Measurements from ENCODE around the gene ZNF688.
"Not testable (repeated sequence)": the region's sequence is repeated elsewhere in the genome, so short reads cannot be mapped to it uniquely, and the experiment has no call there.

The ZNF688 gene

DNA sequence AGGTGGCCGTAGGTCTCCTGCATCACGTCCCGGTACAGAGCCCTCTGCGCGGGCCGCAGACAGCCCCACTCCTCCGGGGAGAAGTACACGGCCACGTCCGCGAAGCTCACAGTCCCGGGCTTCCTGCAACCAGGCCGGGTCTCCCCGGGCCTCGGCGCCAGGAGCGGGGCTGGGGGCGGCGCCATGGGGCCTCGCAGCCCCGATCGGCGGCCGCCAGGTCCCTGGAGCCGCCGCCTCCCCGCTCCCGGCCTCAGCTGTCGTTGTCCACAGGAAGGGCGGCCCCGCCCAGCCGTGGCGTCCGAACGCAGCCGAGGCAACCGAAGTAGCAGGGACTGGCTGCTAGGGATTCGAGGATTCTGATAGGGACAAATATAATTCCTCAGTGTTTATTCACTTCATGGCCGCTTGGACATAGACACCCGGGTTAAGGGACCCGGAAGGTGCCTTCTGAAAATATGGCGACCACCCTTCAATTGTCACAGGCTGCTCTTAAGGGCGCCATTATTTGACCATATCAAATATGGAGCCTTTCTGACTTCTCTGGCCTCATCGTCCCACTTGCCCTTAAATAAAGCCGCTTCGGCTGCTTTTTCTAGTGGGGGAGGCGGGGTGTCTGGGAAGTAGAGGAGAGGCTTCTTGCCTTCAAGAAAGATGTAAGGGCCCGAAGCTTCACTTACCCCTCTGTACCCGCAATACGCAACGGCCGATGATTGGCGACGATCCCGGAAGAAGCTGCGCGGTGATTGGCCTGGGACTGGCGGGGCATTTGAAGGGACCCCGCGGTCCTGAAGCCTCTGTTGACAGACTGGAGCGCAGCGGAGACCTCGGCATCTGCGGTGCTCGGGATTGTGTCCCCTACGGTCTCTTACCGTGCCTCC lies at the start of gene ZNF688:
Gene ZNF688 (minus strand): TSS at position 270 of the 878 bp plus-strand sequence. CDS start 85 bp downstream, at position 185.
- peak; percentile 88 to 93 for DNase-seq (ENCODE audit: low read depth in 2 of 2, low spot score in 1 of 2)

DNA sequence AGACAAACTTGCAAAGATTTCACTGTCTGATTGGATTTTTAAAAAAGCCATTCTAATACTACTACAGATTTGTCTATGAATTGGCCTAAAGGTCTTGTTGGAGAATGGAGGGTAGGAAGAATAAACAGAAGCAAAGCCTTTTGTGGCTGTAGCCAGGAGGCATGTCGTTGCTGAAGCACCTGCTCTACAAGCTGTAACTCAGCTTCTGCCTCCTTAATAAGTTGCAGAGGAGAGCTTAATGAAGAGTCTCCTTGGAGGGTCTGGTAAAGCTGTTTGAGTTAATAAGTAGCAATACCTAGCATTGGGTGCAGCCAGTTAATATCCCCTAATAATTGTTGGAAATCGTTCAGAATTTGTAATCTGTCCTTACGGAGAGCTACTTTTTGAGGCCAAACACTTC lies 48.7 kb upstream of the ZNF688 start:
- no peak for DNase-seq (ENCODE audit: low read depth in 2 of 2, low spot score in 1 of 2)

DNA sequence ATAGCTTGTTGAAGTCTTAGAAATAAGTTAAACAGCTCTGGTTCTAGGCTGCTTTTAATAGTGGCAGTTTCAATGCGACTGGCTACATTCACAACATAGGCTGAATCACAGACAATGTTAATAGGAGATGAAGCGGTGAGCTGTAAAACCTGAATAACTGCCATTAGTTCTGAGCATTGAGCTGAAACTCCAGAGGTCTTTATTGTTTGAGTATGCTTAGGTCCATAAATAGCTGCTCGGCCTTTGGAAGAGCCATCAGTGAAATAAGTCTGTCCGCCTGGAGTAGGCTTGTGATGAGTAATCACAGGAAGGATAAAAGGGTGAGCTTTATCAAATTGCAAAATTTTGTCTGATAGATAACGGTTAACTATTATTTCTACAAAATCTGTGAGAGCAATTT lies 48.1 kb upstream of the ZNF688 start:
- DNase-seq (ENCODE audit: low read depth in 2 of 2, low spot score in 1 of 2): no peak

DNA sequence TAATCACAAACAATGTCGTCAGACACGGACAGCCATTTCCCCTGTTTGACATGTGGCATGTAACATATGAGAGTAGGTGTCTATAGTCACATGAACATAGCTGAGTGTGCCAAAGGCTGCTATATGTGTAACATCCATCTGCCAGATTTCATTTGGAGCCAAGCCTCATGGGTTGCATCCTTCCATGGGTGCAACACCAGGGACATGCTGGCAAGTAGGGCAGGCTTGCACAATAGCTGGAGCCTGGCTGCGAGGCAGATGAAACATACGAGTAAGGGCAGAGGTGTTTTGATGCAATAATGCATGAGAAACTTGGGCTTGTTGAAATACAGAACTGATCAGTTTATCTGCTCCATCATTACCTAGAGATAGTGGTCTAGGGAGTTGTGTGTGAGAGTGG lies 47.7 kb upstream of the ZNF688 start:
- no peak for DNase-seq (ENCODE audit: low read depth in 2 of 2, low spot score in 1 of 2)

DNA sequence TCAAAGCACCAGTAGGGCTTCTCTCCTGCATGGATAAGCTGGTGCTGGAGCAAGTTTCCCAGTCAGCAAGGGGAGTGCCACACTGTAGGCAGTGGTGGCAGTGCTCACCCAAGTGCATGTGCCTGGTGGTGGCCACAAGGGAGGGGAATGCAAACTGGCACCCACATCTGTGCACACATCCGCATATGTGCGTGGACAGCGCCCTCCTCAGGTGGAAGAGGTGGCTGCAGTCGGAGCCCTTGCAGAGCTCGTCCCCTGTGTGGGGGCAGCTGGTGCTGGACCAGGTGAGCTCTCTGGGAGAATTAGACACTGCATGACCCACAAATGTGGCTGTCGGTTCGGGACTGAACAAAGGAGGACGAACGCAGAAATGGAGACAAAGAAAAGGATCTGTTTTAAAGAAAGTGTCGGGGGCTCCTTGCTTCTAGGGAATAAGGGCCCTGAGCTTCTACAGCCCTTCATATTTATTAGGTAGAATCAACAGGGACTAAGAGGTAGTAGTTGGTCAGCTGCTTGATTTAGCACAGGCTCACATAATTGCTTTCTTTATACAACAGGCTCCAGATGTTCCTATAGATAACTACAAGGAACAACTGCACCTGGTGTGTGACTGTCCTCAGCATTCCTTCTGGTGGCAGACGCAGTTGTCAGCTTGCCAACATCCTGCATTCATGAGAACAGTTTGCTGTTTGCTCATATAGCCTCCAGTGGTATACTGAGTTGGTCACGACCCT lies 44.0 kb upstream of the ZNF688 start:
- DNase-seq (ENCODE audit: low read depth in 2 of 2, low spot score in 1 of 2): peak; percentile 17 to 18

DNA sequence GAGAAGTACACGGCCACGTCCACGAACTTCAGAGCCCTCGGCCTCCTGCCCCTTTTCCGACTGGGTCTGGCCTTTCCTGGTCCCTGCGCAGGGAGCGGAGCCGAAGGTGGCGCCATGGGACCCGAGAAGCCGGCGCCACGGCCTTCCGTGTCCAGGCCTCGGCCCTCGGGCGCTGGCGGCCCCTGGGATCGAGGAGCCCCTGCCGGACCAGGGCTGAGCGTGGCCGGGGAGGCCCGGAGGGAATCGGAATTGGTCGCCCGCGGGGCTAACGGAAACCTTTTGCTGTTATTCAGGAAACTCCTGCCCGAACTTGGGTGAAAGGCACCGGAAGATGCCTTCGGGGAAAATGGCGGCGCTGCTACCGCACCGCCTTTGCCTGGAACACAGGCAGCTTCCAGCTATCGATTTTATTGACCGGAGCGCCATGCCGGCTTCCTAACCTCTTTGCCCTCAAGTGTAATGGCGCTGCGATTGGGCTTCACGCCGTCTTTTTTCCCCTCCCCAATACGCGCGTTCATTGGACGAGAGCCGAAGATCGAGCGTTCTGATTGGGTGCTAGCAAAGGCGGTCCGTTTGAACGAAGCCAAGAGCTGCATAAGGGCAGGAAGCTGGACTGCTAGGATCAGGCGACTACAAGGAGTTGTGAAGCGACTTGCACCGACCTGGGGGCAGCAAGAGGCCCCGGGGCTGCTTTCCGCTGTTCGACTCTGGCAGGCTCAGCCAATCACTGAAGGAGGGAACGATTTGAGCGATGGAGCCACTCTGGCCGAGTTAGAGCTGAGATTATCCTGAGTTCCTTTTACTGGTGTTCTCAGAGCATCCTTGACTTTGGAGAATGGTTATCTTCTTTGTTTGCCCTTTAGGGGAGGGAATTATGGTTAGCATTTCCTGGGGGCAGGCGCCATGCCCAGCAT lies 38.7 kb upstream of the ZNF688 start, which contains the start of gene ZNF689:
Gene ZNF689 (minus strand): TSS at position 464 of the 914 bp plus-strand sequence. CDS start 348 bp downstream, at position 116.
- peak; percentile 87 to 95 for DNase-seq (ENCODE audit: low read depth in 2 of 2, low spot score in 1 of 2)

DNA sequence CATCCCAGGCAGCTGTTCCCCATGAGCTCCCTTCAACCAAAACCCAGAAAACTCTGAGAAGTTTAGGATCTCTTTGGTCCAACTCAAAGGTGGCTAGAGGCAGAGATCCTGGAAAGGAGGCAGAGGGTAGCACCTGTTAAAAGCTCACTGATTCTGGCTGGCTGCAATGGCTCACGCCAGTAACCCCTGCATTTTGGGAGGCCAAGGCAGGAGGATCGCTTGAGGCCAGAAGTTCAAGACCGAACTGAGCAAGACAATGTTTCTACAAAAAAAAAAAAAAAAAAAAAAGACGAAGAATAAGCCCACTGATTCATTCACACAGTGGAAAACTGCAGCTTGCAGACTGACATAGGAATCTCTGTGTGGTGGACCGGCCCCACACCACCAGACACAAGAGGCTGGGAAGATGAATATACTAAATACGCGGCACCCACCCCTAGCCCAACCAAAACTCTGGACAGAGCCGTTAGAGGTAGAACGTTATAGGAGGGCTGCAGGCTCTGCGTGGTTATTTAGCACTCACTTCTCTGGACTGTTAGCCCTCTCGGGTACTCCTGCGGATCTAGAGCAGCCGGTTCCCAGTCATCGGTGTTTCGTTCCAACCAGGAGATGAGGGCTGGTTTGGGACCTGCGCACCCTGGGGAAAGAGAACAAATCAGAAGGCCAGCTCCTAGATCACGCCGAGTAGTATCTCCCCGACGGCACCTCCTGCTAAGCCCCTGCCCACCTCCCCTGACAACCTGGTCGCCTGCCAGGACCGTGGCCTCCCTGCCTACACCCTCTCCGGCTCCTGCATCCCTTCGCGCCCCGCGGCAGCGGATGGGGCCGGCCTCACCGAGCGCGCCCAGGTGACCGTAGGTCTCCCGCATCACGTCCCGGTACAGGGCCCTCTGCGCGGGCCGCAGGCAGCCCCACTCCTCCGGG lies 37.8 kb upstream of the ZNF688 start:
- peak in 1 of 2 donors; percentile 10 for DNase-seq (ENCODE audit: low read depth in 2 of 2, low spot score in 1 of 2)

DNA sequence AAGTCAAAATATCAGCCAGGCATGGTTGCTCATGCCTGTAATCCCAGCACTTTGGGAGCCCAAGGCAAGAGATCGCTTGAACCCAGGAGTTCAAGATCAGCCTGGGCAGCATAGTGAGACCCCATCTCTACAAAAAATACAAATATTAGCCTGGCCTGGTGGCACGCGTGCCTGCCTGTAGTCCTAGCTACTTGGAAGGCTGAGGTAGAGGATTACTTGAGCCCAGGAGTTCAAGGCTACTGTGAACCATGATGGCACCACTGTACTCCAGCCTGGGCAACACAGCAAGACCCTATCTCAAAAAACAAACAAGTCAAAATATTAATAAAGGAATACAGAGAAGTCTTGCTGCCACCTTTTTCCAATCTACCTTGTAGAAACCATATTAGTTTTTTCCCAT lies 34.5 kb upstream of the ZNF688 start:
- DNase-seq (ENCODE audit: low read depth in 2 of 2, low spot score in 1 of 2): no peak

DNA sequence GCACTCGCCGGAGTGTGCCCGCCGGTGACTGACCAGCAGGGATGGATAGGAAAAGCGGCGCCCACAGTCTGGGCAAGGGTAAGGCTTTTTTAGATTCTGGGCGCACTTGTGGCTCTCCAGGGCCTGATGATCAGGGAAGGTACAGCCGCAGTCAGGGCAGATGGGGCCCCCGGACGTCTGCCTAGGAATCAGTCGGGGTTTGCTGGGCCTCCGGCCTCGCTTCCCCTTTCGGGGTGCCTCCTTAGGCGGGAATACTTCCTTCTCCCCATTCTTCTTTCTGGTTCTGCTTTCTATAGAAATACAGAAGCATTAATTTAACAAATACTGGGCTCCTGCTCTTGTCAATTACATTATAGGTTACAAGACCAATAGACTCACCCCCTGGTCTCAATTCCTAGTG lies 33.6 kb upstream of the ZNF688 start:
- no peak for DNase-seq (ENCODE audit: low read depth in 2 of 2, low spot score in 1 of 2)

DNA sequence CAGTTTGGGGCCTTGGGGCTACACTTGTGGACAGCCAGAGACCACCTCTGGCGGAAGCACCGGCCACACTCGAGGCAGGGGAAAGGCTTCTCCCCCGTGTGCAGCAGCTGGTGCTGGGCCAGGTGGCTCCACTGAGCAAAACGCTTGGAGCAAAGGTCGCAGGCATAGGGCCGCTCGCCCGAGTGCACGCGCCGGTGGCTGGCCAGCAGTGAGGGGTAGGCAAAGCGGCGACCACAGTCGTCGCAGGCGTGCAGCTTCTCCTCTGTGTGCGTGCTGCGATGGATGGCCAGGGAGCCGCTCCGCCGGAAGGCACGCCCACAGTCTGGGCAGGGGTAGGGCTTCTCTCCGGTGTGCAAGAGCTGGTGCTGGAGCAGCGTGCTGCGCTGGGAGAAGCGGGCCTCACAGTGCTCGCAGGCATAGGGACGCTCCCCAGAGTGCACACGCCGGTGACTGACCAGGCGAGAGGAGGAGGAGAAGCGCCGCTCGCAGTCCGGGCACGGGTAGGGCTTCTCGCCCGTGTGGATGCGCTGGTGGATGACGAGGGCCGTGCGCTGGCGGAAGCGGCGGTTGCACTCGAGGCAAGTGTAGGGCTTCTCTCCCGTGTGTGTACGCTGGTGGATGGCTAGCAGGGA lies 32.9 kb upstream of the ZNF688 start:
- no peak for DNase-seq (ENCODE audit: low read depth in 2 of 2, low spot score in 1 of 2)

DNA sequence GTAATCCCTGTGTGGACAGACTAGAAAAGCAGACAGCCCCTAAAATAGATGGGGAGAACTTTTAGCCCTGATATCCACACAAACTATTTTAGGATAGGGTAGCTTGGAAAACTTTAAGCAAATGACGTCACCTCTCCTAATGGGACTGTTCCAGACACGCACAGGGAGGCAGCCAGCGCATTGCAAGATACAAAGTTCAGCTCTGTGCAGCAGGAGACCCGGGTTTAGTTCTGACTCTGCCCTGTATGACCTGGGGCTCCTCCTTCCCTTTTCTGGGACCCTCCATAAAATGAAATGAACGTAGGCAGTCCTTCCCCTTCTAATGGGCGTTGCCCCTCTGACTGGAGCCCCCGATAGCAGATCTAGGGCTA lies 32.4 kb upstream of the ZNF688 start:
- DNase-seq (ENCODE audit: low read depth in 2 of 2, low spot score in 1 of 2): no peak

DNA sequence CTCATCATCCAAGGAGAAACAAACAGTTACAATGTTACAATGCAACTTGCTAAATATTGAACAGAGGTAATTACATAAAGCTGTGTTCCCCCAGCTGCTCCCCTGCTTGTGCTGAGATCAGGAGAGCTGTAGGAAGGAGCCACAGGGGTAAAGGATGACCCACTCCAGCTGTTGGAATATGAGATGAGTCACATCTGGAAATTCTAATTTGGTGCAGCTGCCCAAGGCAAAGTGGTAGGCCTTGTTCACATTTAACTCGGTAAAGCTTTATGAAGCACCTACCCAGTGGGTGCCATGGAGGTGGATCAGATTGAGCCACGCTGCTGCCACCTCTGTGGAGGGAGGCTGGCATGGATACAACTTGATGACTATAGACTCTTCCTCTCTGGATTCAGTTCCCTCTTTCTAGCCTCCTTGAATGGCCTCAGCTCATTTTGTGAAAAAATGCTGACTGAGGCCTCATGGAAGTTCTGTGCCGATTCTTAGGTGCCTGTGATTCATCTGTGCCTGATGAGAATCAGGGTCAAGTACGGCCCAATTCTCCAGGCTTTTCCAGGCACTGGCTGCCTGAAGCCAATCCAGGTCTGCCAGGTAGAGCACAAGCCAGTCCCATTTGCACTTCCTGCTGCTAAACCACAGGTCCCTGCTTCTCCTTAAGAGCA lies 31.2 kb upstream of the ZNF688 start:
- DNase-seq (ENCODE audit: low read depth in 2 of 2, low spot score in 1 of 2): no peak

DNA sequence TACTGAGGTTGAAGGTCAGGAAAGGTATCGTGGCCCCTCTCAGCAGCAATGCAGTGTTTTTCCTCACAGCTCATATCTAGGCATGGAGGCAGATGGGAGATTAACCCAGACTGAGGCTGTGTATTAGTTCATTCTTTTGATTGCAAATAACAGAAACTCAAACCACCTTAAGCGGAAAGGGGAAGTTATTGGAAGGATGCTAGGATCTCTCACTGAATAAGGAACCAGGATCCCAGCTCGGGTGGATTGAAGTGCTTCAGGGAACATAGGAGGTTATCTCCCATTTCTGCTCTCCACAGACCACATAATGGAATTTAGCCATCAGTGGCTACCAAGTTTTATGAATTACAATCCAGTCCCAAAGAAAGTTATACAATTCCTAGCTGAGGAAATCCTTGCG lies 30.5 kb upstream of the ZNF688 start:
- no peak for DNase-seq (ENCODE audit: low read depth in 2 of 2, low spot score in 1 of 2)

DNA sequence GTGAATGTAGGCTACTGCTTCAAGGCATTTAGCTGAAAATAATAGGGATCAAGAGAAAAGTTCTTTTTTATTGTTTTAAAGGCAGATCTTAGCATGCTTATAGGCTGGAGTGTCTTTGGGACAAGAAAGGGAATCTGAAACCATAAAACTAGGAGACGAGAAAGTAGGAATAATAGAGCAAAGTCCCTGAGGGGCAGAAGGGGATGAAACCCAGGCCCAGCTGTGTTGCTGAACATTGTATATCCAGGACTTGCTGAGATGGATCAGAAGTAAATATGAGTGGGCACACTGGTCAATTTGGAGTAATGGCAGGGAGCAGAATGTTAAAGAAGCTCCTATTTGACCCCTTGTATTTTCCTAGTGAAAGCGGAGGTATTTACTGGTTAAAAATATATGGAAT lies 29.4 kb upstream of the ZNF688 start:
- no peak for DNase-seq (ENCODE audit: low read depth in 2 of 2, low spot score in 1 of 2)

DNA sequence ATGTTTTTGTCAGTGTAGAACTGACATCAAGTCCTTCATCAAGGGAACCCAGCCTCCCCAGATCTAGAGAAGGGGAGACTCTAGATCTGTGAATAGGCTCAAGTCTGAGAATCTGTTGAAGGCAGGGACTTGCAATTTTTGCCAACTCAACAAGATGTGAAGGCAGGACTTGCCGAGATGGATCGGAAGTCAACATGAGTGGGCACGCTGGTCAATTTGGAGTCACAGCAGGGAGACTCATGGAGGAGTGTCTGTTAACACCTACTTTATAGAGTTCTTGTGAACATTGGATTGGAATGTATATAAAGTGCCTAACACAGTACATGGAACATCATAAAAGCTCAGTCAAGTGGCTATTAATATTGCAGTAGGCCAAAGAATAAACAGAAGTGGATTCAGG lies 28.7 kb upstream of the ZNF688 start:
- DNase-seq (ENCODE audit: low read depth in 2 of 2, low spot score in 1 of 2): no peak

DNA sequence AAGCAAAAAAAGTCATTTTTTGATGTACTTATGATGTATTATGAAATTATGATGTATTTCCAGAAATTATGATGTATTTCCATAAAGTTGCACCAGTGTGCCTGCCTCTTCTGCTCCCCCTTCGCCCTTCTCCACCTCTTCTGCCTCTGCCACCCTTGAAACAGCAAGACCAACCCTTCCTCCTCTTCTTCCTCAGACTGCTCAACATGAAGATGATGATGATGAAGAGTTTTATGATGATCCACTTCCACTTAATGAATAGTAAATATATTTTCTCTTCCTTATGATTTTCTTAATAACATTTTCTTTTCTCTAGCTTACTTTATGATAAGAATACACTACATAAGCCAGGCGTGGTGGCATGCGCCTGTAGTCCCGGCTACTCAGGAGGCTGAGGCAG lies 21.4 kb upstream of the ZNF688 start:
- DNase-seq (ENCODE audit: low read depth in 2 of 2, low spot score in 1 of 2): no peak

DNA sequence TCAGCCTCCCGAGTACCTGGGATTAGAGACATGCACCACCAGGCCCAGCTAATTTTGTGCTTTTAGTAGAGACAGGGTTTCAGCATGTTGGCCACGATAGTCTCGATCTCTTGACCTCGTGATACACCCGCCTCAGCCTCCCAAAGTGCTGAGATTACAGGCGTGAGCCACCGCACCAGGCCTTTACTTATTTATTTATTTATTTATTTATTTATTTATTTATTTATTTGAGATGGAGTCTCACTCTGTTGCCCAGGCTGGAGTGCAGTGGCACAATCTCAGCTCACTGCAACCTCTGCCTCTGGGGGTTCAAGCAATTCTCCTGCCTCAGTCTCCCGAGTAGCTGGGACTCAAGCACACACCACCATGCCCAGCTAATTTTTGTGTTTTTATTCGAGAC lies 19.4 kb upstream of the ZNF688 start:
- not testable (repeated sequence) for DNase-seq (ENCODE audit: low read depth in 2 of 2, low spot score in 1 of 2)

DNA sequence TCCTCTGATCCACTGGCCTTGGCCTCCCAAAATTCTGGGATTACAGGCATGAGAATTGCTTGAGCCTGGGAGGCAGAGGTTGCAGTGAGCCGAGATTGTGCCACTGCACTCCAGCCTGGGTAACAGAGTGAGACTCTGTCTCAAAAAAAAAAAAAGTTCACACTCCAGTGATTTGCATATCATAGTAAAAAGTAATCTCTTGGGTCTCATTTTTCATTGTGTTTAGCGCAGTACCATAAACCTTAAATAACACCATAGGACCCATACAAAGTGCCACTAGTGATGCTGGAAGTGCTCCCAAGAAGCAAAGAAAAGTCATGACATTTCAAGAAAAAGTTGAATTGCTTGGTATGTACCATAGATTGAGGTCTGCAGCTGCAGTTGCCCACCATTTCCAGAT lies 18.1 kb upstream of the ZNF688 start:
- DNase-seq (ENCODE audit: low read depth in 2 of 2, low spot score in 1 of 2): not testable (repeated sequence)

DNA sequence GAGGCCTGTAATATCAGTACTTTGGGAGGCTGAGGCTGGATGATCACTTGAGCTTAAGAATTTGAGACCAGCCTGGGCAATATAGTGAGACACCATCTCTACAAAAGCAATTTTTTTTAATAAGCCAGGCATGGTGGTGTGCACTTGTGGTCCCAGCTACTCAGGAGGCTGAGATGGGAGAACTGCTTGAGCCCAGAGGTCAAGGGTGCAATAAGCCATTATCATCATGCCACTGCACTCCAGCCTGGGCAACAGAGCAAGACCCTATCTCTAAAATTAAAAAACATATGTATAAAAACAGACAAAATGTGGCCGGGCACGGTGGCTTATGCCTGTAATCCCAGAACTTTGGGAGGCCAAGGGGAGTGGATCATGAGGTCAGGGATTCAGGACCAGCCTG lies 17.1 kb upstream of the ZNF688 start:
- no peak for DNase-seq (ENCODE audit: low read depth in 2 of 2, low spot score in 1 of 2)

All from stimulated activated CD8-positive, alpha-beta memory T cell treated with anti-CD3 and anti-CD28 coated beads, Interleukin-4, amount 100 ng/mL, for 4 hours (primary cell).